Peyer's patch (tissue), 4 donors: ENCODE measurements around the gene STAP2.

Experiments used
- POLR2A ChIP-seq, 2 donors: fragments of 450-650 bp; IDR thresholded peaks; one replicate each; pipeline ENCODE4 v1.5.1; 2017; ENCODE audit warnings: antibody characterized with exemption in 2 of 2, mild to moderate bottlenecking in 2 of 2, moderate library complexity in 2 of 2
- TF ChIP-seq, protein P1 (sequence below), 6 experiments: fragments of 450-650 bp in 4 of 6; fragments of 200-600 bp in 2 of 6; sonication (generic) in 1 of 6; IDR thresholded peaks; one replicate each; pipeline ENCODE4 v1.5.1; 2017 to 2019; ENCODE audit warnings: antibody characterized with exemption in 6 of 6, mild to moderate bottlenecking in 3 of 6, moderate library complexity in 1 of 6

DNA sequence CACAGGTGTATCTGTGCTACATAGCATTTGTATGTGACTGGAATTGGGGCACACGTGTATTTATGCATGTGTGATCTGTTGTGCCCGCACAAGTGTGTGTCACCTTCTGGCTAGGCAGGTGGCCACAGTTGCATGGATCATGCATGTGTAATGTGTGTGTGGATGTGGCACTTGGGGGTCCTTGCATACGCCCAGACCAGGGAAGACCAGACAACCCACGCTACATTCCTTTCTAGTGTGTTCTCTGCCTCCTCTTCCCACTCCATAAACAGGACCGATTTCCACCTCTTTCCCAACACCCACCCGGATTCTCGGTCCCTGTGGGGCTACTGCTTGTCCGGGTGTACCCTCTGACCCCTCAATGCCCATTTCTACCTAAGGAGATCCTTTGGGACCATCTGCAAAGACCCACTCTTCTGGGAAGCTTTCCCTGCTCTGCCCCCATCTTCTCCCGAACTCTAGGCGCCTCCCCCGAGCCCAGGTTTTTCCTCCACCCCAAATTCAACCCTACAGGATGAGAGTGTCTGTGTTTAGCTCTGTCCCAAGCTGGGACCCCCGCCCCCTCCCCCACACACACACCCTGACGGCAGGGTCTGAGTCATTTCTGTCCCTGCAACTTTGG, 12.3 kb downstream of the STAP2 start:
- TF ChIP-seq POLR2A (IDR thresholded peaks at IDR 0.05) = no peak
- TF ChIP-seq, protein P1, sequence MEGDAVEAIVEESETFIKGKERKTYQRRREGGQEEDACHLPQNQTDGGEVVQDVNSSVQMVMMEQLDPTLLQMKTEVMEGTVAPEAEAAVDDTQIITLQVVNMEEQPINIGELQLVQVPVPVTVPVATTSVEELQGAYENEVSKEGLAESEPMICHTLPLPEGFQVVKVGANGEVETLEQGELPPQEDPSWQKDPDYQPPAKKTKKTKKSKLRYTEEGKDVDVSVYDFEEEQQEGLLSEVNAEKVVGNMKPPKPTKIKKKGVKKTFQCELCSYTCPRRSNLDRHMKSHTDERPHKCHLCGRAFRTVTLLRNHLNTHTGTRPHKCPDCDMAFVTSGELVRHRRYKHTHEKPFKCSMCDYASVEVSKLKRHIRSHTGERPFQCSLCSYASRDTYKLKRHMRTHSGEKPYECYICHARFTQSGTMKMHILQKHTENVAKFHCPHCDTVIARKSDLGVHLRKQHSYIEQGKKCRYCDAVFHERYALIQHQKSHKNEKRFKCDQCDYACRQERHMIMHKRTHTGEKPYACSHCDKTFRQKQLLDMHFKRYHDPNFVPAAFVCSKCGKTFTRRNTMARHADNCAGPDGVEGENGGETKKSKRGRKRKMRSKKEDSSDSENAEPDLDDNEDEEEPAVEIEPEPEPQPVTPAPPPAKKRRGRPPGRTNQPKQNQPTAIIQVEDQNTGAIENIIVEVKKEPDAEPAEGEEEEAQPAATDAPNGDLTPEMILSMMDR (IDR thresholded peaks at IDR 0.05) = no peak
